ENCODE data around the gene TRMT1L.

TRMT1L gene

GRCh38 chr1:185193756-185194155 lies 37.0 kb upstream of the TRMT1L start:
- Histone ChIP-seq H2BK120ac (ENCODE audit: low read depth, low read length) (no peak overlapping the region), H2AFZ (ENCODE audit: low read length) (no peak overlapping the region), H3K4me2 (ENCODE audit: insufficient read depth, low read length, poor library complexity, severe bottlenecking) (no peak overlapping the region), H3K4ac (ENCODE audit: low read length) (no peak overlapping the region), H3K27ac (replicated peaks; ENCODE audit: low read length) (no peak overlapping the region), H3K4me1 (ENCODE audit: control insufficient read depth in 2 of 2, insufficient read depth in 1 of 2, low read depth in 1 of 2, low read length in 2 of 2) (no peaks in the 10 kb centered on the region), H3K18ac (ENCODE audit: low read length) (no peak overlapping the region), H3K9ac (ENCODE audit: low read depth, low read length, poor library complexity) (no peak overlapping the region), H3K27me3 (ENCODE audit: control insufficient read depth in 3 of 3, insufficient read depth in 3 of 3, low read depth in 1 of 3, low read length in 3 of 3) (no peaks in the 10 kb centered on the region), H2BK15ac (ENCODE audit: low read length) (no peak overlapping the region), H3K14ac (ENCODE audit: low read length) (no peak overlapping the region), H4K91ac (ENCODE audit: low read depth, low read length, poor library complexity) (no peak overlapping the region), H3K23ac (ENCODE audit: low read depth, low read length, poor library complexity) (no peak overlapping the region), H2BK5ac (ENCODE audit: low read length) (no peak overlapping the region), H3K36me3 (replicated peaks in 1 of 2; ENCODE audit: control insufficient read depth in 2 of 2, insufficient read depth in 2 of 2, low read length in 2 of 2) (no peaks in the 10 kb centered on the region), H2AK5ac (ENCODE audit: low read depth, low read length) (no peak overlapping the region), H3K9me3 (replicated peaks in 1 of 2; ENCODE audit: control insufficient read depth in 2 of 2, insufficient read depth in 1 of 2, low read depth in 1 of 2, low read length in 2 of 2) (no peaks in the 10 kb centered on the region), H2BK12ac (ENCODE audit: low read length) (no peak overlapping the region), H3K4me3 (ENCODE audit: low read length in 2 of 2) (no peak overlapping the region), H4K8ac (ENCODE audit: low read depth, low read length) (no peak overlapping the region), H3K79me1 (ENCODE audit: low read depth, low read length) (no peaks in the 10 kb centered on the region)
- DNase-seq (ENCODE audit: low spot score) = no peak
- WGBS, 2 donors (ENCODE audit: extremely low coverage in 2 of 2, insufficient read length in 2 of 2, insufficient replicate concordance in 1 of 2) = no CpG with 5 or more reads among the region's 1 CpG

GRCh38 chr1:185170291-185170848 lies 13.6 kb upstream of the TRMT1L start:
- H3K9me3 ChIP-seq (replicated peaks in 1 of 2; ENCODE audit: control insufficient read depth in 2 of 2, insufficient read depth in 1 of 2, low read depth in 1 of 2, low read length in 2 of 2) = no peaks in the 10 kb centered on the region
- H3K36me3 ChIP-seq (replicated peaks in 1 of 2; ENCODE audit: control insufficient read depth in 2 of 2, insufficient read depth in 2 of 2, low read length in 2 of 2) = peaks cover 0 to 5% of the 10 kb centered on the region in 2 donors
- H2AFZ ChIP-seq (ENCODE audit: low read length) = peak overlapping the region; percentile 67
- no peak overlapping the region for H3K23ac ChIP-seq (ENCODE audit: low read depth, low read length, poor library complexity)
- peaks cover 0 to 2% of the 10 kb centered on the region in 2 donors for H3K4me1 ChIP-seq (ENCODE audit: control insufficient read depth in 2 of 2, insufficient read depth in 1 of 2, low read depth in 1 of 2, low read length in 2 of 2)
- H4K91ac ChIP-seq (ENCODE audit: low read depth, low read length, poor library complexity) = no peak overlapping the region
- no peaks in the 10 kb centered on the region for H3K79me1 ChIP-seq (ENCODE audit: low read depth, low read length)
- no peak overlapping the region for H3K4me3 ChIP-seq (ENCODE audit: low read length in 2 of 2)
- no peak overlapping the region for H3K14ac ChIP-seq (ENCODE audit: low read length)
- no peak overlapping the region for H3K4me2 ChIP-seq (ENCODE audit: insufficient read depth, low read length, poor library complexity, severe bottlenecking)
- H2BK120ac ChIP-seq (ENCODE audit: low read depth, low read length) = no peak overlapping the region
- H3K4ac ChIP-seq (ENCODE audit: low read length) = no peak overlapping the region
- no peak overlapping the region for H3K9ac ChIP-seq (ENCODE audit: low read depth, low read length, poor library complexity)
- no peaks in the 10 kb centered on the region for H3K27me3 ChIP-seq (ENCODE audit: control insufficient read depth in 3 of 3, insufficient read depth in 3 of 3, low read depth in 1 of 3, low read length in 3 of 3)
- H4K8ac ChIP-seq (ENCODE audit: low read depth, low read length) = no peak overlapping the region
- no peak overlapping the region for H2BK15ac ChIP-seq (ENCODE audit: low read length)
- H2AK5ac ChIP-seq (ENCODE audit: low read depth, low read length) = no peak overlapping the region
- no CpG with 5 or more reads among the region's 5 CpGs for WGBS, 2 donors (ENCODE audit: extremely low coverage in 2 of 2, insufficient read length in 2 of 2, insufficient replicate concordance in 1 of 2)
- H2BK5ac ChIP-seq (ENCODE audit: low read length) = no peak overlapping the region
- H3K27ac ChIP-seq (replicated peaks; ENCODE audit: low read length) = no peak overlapping the region
- H3K18ac ChIP-seq (ENCODE audit: low read length) = no peak overlapping the region
- H2BK12ac ChIP-seq (ENCODE audit: low read length) = no peak overlapping the region
- DNase-seq (ENCODE audit: low spot score) = peak; percentile 53

- H2AFZ ChIP-seq (ENCODE audit: low read length) = no peak overlapping the region
- no peaks in the 10 kb centered on the region for H3K27me3 ChIP-seq (ENCODE audit: control insufficient read depth in 3 of 3, insufficient read depth in 3 of 3, low read depth in 1 of 3, low read length in 3 of 3)
- no peak overlapping the region for H3K27ac ChIP-seq (replicated peaks; ENCODE audit: low read length)
- whole genome bisulfite sequencing, 2 donors (ENCODE audit: extremely low coverage in 2 of 2, insufficient read length in 2 of 2, insufficient replicate concordance in 1 of 2) = no CpG with 5 or more reads among the region's 1 CpG
- H3K4me2 ChIP-seq (ENCODE audit: insufficient read depth, low read length, poor library complexity, severe bottlenecking) = no peak overlapping the region
- H3K9ac ChIP-seq (ENCODE audit: low read depth, low read length, poor library complexity) = no peak overlapping the region
- H3K14ac ChIP-seq (ENCODE audit: low read length) = no peak overlapping the region
- no peak overlapping the region for H2BK15ac ChIP-seq (ENCODE audit: low read length)
- no peak overlapping the region for H3K4me3 ChIP-seq (ENCODE audit: low read length in 2 of 2)
- no peak overlapping the region for H3K4ac ChIP-seq (ENCODE audit: low read length)
- peaks cover 0 to 2% of the 10 kb centered on the region in 2 donors for H3K4me1 ChIP-seq (ENCODE audit: control insufficient read depth in 2 of 2, insufficient read depth in 1 of 2, low read depth in 1 of 2, low read length in 2 of 2)
- H2BK5ac ChIP-seq (ENCODE audit: low read length) = no peak overlapping the region
- H3K36me3 ChIP-seq (replicated peaks in 1 of 2; ENCODE audit: control insufficient read depth in 2 of 2, insufficient read depth in 2 of 2, low read length in 2 of 2) = peaks cover 1 to 8% of the 10 kb centered on the region in 2 donors
- H3K9me3 ChIP-seq (replicated peaks in 1 of 2; ENCODE audit: control insufficient read depth in 2 of 2, insufficient read depth in 1 of 2, low read depth in 1 of 2, low read length in 2 of 2) = no peaks in the 10 kb centered on the region
- H4K8ac ChIP-seq (ENCODE audit: low read depth, low read length) = no peak overlapping the region
- H2AK5ac ChIP-seq (ENCODE audit: low read depth, low read length) = no peak overlapping the region
- H4K91ac ChIP-seq (ENCODE audit: low read depth, low read length, poor library complexity) = no peak overlapping the region
- H3K23ac ChIP-seq (ENCODE audit: low read depth, low read length, poor library complexity) = no peak overlapping the region
- no peaks in the 10 kb centered on the region for H3K79me1 ChIP-seq (ENCODE audit: low read depth, low read length)
- no peak overlapping the region for H2BK12ac ChIP-seq (ENCODE audit: low read length)
- no peak overlapping the region for H2BK120ac ChIP-seq (ENCODE audit: low read depth, low read length)
- H3K18ac ChIP-seq (ENCODE audit: low read length) = no peak overlapping the region
- DNase-seq (ENCODE audit: low spot score) = no peak
Observed at GRCh38 chr1:185166106-185166505, 9.4 kb upstream of the TRMT1L start.

- H3K9me3 ChIP-seq (replicated peaks in 1 of 2; ENCODE audit: control insufficient read depth in 2 of 2, insufficient read depth in 1 of 2, low read depth in 1 of 2, low read length in 2 of 2) = no peaks in the 10 kb centered on the region
- H3K14ac ChIP-seq (ENCODE audit: low read length) = no peak overlapping the region
- H3K23ac ChIP-seq (ENCODE audit: low read depth, low read length, poor library complexity) = no peak overlapping the region
- DNase-seq (ENCODE audit: low spot score) = no peak
- no peak overlapping the region for H2AK5ac ChIP-seq (ENCODE audit: low read depth, low read length)
- H3K18ac ChIP-seq (ENCODE audit: low read length) = no peak overlapping the region
- no peaks in the 10 kb centered on the region for H3K27me3 ChIP-seq (ENCODE audit: control insufficient read depth in 3 of 3, insufficient read depth in 3 of 3, low read depth in 1 of 3, low read length in 3 of 3)
- H3K9ac ChIP-seq (ENCODE audit: low read depth, low read length, poor library complexity) = no peak overlapping the region
- peaks cover 2 to 8% of the 10 kb centered on the region in 2 donors for H3K36me3 ChIP-seq (replicated peaks in 1 of 2; ENCODE audit: control insufficient read depth in 2 of 2, insufficient read depth in 2 of 2, low read length in 2 of 2)
- H2BK5ac ChIP-seq (ENCODE audit: low read length) = no peak overlapping the region
- no peak overlapping the region for H3K27ac ChIP-seq (replicated peaks; ENCODE audit: low read length)
- H3K4me2 ChIP-seq (ENCODE audit: insufficient read depth, low read length, poor library complexity, severe bottlenecking) = no peak overlapping the region
- H3K79me1 ChIP-seq (ENCODE audit: low read depth, low read length) = no peaks in the 10 kb centered on the region
- no peak overlapping the region for H2AFZ ChIP-seq (ENCODE audit: low read length)
- H3K4me1 ChIP-seq (ENCODE audit: control insufficient read depth in 2 of 2, insufficient read depth in 1 of 2, low read depth in 1 of 2, low read length in 2 of 2) = peaks cover 0 to 5% of the 10 kb centered on the region in 2 donors
- no peak overlapping the region for H2BK15ac ChIP-seq (ENCODE audit: low read length)
- H2BK12ac ChIP-seq (ENCODE audit: low read length) = no peak overlapping the region
- no peak overlapping the region for H4K91ac ChIP-seq (ENCODE audit: low read depth, low read length, poor library complexity)
- H2BK120ac ChIP-seq (ENCODE audit: low read depth, low read length) = no peak overlapping the region
- no peak overlapping the region for H4K8ac ChIP-seq (ENCODE audit: low read depth, low read length)
- no peak overlapping the region for H3K4me3 ChIP-seq (ENCODE audit: low read length in 2 of 2)
- WGBS, 2 donors (ENCODE audit: extremely low coverage in 2 of 2, insufficient read length in 2 of 2, insufficient replicate concordance in 1 of 2) = no CpG with 5 or more reads among the region's 4 CpGs
- H3K4ac ChIP-seq (ENCODE audit: low read length) = no peak overlapping the region
Observed at GRCh38 chr1:185162491-185162890, 5.7 kb upstream of the TRMT1L start.
